ENCODE data around the gene CDKN1A.

Gene CDKN1A

DNA sequence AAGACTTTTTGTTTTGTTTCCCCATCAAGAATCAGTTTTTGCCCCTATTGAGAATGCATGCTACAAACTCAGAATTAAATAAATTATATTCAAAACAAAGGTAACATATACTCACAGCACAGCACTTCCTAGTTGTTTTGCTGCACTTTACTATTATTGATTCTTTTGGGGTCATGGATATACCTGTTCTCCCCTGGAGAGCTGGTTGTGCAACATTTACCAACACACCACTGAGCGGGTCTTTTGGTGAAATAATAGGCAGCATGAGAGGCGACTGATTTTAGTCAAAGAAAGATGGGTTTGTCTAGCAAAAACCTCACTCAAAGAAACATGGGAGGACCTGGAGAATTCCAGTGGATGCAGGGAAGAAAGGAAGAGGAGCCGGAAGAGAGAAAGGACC lies 39.9 kb upstream of the CDKN1A start (continued):
- no peak for TF ChIP-seq PRDM10 (tag by site-specific recombination; IDR thresholded peaks at IDR 0.05)
- TF ChIP-seq ZBTB17 (tag by site-specific recombination; IDR thresholded peaks at IDR 0.05): no peak
- TF ChIP-seq ZNF24 (tag by site-specific recombination; IDR thresholded peaks at IDR 0.05): no peak
- TF ChIP-seq, protein P1, sequence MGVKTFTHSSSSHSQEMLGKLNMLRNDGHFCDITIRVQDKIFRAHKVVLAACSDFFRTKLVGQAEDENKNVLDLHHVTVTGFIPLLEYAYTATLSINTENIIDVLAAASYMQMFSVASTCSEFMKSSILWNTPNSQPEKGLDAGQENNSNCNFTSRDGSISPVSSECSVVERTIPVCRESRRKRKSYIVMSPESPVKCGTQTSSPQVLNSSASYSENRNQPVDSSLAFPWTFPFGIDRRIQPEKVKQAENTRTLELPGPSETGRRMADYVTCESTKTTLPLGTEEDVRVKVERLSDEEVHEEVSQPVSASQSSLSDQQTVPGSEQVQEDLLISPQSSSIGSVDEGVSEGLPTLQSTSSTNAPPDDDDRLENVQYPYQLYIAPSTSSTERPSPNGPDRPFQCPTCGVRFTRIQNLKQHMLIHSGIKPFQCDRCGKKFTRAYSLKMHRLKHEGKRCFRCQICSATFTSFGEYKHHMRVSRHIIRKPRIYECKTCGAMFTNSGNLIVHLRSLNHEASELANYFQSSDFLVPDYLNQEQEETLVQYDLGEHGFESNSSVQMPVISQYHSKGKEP (tag by site-specific recombination; IDR thresholded peaks at IDR 0.05): no peak
- TF ChIP-seq ZNF530 (tag by site-specific recombination; IDR thresholded peaks at IDR 0.05; ENCODE audit: low read depth): no peak
- TF ChIP-seq ZNF248 (tag by site-specific recombination; IDR thresholded peaks at IDR 0.05): no peak
- TF ChIP-seq ZNF266 (tag by site-specific recombination; IDR thresholded peaks at IDR 0.05; ENCODE audit: low read depth): no peak
- TF ChIP-seq ZNF600 (tag by site-specific recombination; IDR thresholded peaks at IDR 0.05): no peak
- no peak for TF ChIP-seq ZNF394 (tag by site-specific recombination; IDR thresholded peaks at IDR 0.05; ENCODE audit: borderline replicate concordance)
- TF ChIP-seq ZNF777 (tag by site-specific recombination; IDR thresholded peaks at IDR 0.05; ENCODE audit: borderline replicate concordance): no peak
- TF ChIP-seq ZNF362 (tag by site-specific recombination; IDR thresholded peaks at IDR 0.05): no peak
- TF ChIP-seq ZNF416 (tag by site-specific recombination; IDR thresholded peaks at IDR 0.05): no peak

- Histone ChIP-seq H3K4me3 (ENCODE audit: low read depth, low read length) (no peak overlapping the region), H3K36me3 (ENCODE audit: control insufficient read depth in 2 of 2, insufficient read depth in 1 of 2, low read length in 2 of 2) (no peaks in the 10 kb centered on the region), H3K9me3 (ENCODE audit: control insufficient read depth, insufficient read depth, low read depth, low read length) (no peaks in the 10 kb centered on the region), H3K27ac (ENCODE audit: extremely low read depth, low read depth, low read length) (no peak overlapping the region), H3K4me1 (ENCODE audit: control insufficient read depth, insufficient read depth, low read length) (peaks cover 10% of the 10 kb centered on the region)
- ChIA-PET POLR2A (interaction anchor here (0.7 kb wide), 1 partner anchor 44 kb away, joined by 3 read pairs; no protein-coding TSS in a partner anchor), CTCF (interaction anchor here (0.8 kb wide), 1 partner anchor 16 kb away, joined by 4 read pairs; no protein-coding TSS in a partner anchor)
- no peak for TF ChIP-seq ZNF248 (tag by site-specific recombination; IDR thresholded peaks at IDR 0.05)
- TF ChIP-seq, protein P2, sequence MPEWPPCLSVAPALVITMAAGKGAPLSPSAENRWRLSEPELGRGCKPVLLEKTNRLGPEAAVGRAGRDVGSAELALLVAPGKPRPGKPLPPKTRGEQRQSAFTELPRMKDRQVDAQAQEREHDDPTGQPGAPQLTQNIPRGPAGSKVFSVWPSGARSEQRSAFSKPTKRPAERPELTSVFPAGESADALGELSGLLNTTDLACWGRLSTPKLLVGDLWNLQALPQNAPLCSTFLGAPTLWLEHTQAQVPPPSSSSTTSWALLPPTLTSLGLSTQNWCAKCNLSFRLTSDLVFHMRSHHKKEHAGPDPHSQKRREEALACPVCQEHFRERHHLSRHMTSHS (tag by site-specific recombination; IDR thresholded peaks at IDR 0.05): no peak
- no peak for TF ChIP-seq ZNF239 (tag by site-specific recombination; IDR thresholded peaks at IDR 0.05)
- TF ChIP-seq, protein P3, sequence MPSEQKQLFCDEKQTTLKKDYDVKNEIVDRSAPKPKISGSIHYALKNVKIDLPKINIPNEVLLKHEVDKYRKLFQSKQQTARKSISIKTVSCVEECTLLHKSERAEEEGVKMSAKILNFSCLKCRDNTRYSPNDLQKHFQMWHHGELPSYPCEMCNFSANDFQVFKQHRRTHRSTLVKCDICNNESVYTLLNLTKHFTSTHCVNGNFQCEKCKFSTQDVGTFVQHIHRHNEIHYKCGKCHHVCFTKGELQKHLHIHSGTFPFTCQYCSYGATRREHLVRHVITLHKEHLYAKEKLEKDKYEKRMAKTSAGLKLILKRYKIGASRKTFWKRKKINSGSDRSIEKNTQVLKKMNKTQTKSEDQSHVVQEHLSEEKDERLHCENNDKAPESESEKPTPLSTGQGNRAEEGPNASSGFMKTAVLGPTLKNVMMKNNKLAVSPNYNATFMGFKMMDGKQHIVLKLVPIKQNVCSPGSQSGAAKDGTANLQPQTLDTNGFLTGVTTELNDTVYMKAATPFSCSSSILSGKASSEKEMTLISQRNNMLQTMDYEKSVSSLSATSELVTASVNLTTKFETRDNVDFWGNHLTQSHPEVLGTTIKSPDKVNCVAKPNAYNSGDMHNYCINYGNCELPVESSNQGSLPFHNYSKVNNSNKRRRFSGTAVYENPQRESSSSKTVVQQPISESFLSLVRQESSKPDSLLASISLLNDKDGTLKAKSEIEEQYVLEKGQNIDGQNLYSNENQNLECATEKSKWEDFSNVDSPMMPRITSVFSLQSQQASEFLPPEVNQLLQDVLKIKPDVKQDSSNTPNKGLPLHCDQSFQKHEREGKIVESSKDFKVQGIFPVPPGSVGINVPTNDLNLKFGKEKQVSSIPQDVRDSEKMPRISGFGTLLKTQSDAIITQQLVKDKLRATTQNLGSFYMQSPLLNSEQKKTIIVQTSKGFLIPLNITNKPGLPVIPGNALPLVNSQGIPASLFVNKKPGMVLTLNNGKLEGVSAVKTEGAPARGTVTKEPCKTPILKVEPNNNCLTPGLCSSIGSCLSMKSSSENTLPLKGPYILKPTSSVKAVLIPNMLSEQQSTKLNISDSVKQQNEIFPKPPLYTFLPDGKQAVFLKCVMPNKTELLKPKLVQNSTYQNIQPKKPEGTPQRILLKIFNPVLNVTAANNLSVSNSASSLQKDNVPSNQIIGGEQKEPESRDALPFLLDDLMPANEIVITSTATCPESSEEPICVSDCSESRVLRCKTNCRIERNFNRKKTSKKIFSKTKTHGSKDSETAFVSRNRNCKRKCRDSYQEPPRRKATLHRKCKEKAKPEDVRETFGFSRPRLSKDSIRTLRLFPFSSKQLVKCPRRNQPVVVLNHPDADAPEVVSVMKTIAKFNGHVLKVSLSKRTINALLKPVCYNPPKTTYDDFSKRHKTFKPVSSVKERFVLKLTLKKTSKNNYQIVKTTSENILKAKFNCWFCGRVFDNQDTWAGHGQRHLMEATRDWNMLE (tag by site-specific recombination; conservative IDR thresholded peaks at IDR 0.05; ENCODE audit: low read depth): no peak
- no peak for TF ChIP-seq ZNF747 (tag by site-specific recombination; IDR thresholded peaks at IDR 0.05)
- TF ChIP-seq KLF10 (tag by site-specific recombination; IDR thresholded peaks at IDR 0.05): no peak
- TF ChIP-seq YY1 (tag by site-specific recombination; IDR thresholded peaks at IDR 0.05): no peak
- TF ChIP-seq ZNF280C (tag by site-specific recombination; IDR thresholded peaks at IDR 0.05): no peak
- no peak for TF ChIP-seq ZSCAN30 (tag by site-specific recombination; IDR thresholded peaks at IDR 0.05)
- no peak for TF ChIP-seq SP2 (tag by site-specific recombination; IDR thresholded peaks at IDR 0.05)
- TF ChIP-seq ZNF548 (tag by site-specific recombination; IDR thresholded peaks at IDR 0.05): no peak
Observed at GRCh38 chr6:36639171-36639808, 39.2 kb upstream of the CDKN1A start.
